Fibroblast of mammary gland (primary cell): ENCODE measurements around the gene TXNDC15.

Experiments
- DNase-seq: peaks from one replicate; pipeline ENCODE4 v3.0.0-alpha.2; 2010; ENCODE audit warnings: low read depth
- H3K4me3 ChIP-seq: 2 replicates; pipeline ENCODE4 v1.5.1; 2011; ENCODE audit warnings: low read depth, mild to moderate bottlenecking, low read length, moderate library complexity; ENCODE audit not compliant: control insufficient read depth
- TF ChIP-seq, protein P1 (sequence below): conservative IDR thresholded peaks from 2 replicates; pipeline ENCODE4 v1.5.1; 2011; ENCODE audit warnings: low read depth, low read length, inconsistent platforms; ENCODE audit not compliant: control insufficient read depth, insufficient read depth

Gene TXNDC15

DNA sequence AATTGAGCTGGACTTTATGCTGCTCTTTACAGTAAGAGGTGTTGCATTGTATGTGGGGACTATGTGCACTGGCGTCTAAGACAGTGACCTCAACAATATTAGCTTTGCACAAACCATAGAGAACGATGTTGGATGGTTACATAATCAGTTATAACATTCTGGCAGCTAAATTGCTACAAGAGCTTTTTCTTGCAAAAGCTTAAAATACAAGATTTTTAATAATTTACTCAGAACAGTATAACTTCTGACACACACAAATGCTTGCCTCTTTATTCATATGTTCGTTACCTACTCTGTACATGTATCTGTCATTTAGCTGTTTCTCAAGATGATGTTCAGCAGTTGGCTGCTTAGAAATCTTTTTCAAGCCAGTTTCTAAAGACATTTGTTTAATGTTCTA, 16.8 kb upstream of the TXNDC15 start:
- H3K4me3 ChIP-seq: no peak overlapping the region
- TF ChIP-seq, protein P1, sequence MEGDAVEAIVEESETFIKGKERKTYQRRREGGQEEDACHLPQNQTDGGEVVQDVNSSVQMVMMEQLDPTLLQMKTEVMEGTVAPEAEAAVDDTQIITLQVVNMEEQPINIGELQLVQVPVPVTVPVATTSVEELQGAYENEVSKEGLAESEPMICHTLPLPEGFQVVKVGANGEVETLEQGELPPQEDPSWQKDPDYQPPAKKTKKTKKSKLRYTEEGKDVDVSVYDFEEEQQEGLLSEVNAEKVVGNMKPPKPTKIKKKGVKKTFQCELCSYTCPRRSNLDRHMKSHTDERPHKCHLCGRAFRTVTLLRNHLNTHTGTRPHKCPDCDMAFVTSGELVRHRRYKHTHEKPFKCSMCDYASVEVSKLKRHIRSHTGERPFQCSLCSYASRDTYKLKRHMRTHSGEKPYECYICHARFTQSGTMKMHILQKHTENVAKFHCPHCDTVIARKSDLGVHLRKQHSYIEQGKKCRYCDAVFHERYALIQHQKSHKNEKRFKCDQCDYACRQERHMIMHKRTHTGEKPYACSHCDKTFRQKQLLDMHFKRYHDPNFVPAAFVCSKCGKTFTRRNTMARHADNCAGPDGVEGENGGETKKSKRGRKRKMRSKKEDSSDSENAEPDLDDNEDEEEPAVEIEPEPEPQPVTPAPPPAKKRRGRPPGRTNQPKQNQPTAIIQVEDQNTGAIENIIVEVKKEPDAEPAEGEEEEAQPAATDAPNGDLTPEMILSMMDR: no peak
- DNase-seq: no peak

GRCh38 chr5:134864707-134865106, 9.5 kb upstream of the TXNDC15 start:
- TF ChIP-seq, protein P1: no peak
- no peak for DNase-seq
- no peak overlapping the region for H3K4me3 ChIP-seq

- H3K4me3 ChIP-seq: peak overlapping the region; percentile 77
- peak; percentile 7 for DNase-seq
- TF ChIP-seq, protein P1: no peak
Observed at GRCh38 chr5:134873494-134873893, 677 bp upstream of the TXNDC15 start.

DNA sequence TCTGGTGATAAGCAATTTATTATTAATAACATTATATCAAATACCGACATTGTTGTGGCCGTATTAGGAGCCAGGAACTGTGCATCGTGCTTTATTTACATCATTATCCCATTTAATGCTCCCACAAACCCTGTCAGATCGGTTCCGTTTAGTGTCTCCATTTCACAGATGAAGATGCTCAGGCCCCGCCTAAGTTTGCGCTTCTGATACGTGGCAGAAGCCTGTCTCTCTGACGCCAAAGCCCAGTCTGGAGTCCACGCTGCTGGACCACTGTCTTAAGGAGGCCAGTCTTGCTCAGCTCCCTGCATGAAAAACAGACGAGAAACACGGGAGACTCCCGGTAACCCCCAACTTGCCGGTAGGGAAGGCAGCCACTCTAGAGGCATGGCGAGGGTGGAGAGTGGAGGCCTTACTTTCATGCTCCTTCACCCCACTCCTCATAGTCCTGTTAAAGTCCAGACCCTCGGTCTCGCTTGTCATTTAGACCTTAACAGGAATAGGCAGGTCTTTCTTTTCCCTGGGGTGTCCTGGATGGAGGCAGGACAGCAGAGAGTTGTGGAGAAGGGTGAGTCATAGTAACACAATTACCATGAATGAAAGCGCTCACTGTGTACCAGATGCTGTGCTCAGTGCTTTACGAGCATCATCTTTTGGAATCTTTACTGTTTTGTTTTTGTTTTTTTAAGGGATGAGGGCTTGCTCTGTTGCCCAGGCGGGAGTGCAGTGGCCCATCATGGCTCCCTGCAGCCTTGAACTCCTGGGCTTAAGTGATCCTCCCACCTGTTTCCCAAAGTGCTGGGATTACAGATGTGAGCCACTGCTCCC, 872 bp downstream of the TXNDC15 start:
- TF ChIP-seq, protein P1: no peak
- peak; percentile 92 for DNase-seq
- H3K4me3 ChIP-seq: peak overlapping the region; percentile 77

GRCh38 chr5:134877159-134877558, 3.0 kb downstream of the TXNDC15 start:
- TF ChIP-seq, protein P1: no peak
- DNase-seq: no peak
- H3K4me3 ChIP-seq: no peak overlapping the region

GRCh38 chr5:134878403-134878802, 4.2 kb downstream of the TXNDC15 start:
- TF ChIP-seq, protein P1: no peak
- DNase-seq: no peak
- H3K4me3 ChIP-seq: no peak overlapping the region
